ENCODE results near the gene FGF2. TPM values are rescaled to one million over a fixed set of nuclear protein-coding genes. Genes with fewer than 3 reads are reported as not detected.

The FGF2 gene
- total RNA-seq, 1 experiment from 2014 or later, result 3.8 TPM

DNA sequence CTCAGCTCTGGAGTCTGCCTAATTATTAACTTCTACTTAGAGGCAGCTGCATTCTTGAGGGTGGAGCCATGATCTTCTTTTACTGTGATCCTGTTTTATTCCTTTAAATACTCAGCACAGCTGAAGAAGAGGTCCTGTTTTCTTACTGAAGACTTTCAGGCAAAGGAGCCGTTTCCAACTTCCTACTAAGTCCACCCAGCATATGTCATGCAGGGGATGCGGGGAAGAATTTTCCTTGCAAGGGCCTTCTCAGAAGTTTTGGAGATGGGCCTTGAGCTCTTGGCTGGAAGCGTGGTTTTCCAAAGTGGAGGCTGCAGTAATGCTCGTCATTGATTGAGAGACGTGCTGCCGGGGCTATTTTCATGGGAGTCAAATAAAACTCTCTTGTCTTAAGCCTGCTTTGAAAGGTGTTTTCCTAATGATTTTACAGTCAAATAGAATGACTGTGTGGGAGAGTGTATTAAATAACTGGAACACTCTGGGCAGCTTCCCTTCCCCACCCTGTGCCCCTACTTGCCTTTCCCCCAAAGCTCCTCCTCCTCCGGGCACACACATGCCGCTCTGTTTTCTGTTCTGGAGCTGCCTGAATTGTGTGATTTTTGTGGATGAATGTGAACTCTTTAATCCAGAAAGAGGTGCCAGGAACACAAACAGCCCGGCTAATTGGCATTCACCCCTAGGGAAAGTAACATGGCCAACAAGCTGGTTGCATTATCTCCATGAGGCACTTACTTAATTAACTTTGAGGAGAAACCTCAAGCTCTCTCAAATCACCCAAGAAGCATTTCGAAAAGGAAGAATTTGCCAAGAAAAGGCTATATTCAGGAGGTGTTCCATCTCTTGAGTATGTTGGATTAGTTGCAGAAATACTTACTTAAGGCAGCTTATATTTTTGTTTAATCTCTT, 28.1 kb downstream of the FGF2 start:
- no peaks in the 10 kb centered on the region for H3K79me2 ChIP-seq (ENCODE audit: insufficient read depth, low read length)
- ChIA-PET POLR2A (no interaction called here), RAD21 (ENCODE audit: low non-redundant PET in 1 of 2, low total read pairs in 2 of 2, uncharacterized antibody in 2 of 2, unreplicated experiment in 2 of 2) (no interaction called here), CTCF (no interaction called here)
- no peak for DNase-seq (ENCODE audit: low read depth, low spot score)
- H3K4me2 ChIP-seq (ENCODE audit: low read length), result no peak overlapping the region
- no peaks in the 10 kb centered on the region for H4K20me1 ChIP-seq (ENCODE audit: insufficient read depth)
- intact Hi-C loops (cut with micrococcal nuclease), result no loop called here
- no peak overlapping the region for H3K27ac ChIP-seq (ENCODE audit: low read depth, low read length)
- ATAC-seq, result no peak
- no peaks in the 10 kb centered on the region for H3K9me2 ChIP-seq (ENCODE audit: insufficient read depth)
- H3K4me3 ChIP-seq (replicated peaks in 1 of 2; ENCODE audit: low read depth in 1 of 2, low read length in 2 of 2), result no peak overlapping the region
- H3K9ac ChIP-seq (ENCODE audit: low read length), result no peak overlapping the region
- H2AFZ ChIP-seq (ENCODE audit: low read depth, low read length, poor library complexity, severe bottlenecking), result no peak overlapping the region
- BruUV-seq (replicated peaks), result no TSS peak
- no peak for TF ChIP-seq SP1 (IDR thresholded peaks at IDR 0.05; ENCODE audit: low read depth)
- TF ChIP-seq RAD21 (IDR thresholded peaks at IDR 0.05; ENCODE audit: low read depth), result no peak
- TF ChIP-seq POLR2A (IDR thresholded peaks at IDR 0.05; ENCODE audit: borderline replicate concordance, extremely low read depth, insufficient read depth, insufficient read length), result no peak
- TF ChIP-seq, protein P1, sequence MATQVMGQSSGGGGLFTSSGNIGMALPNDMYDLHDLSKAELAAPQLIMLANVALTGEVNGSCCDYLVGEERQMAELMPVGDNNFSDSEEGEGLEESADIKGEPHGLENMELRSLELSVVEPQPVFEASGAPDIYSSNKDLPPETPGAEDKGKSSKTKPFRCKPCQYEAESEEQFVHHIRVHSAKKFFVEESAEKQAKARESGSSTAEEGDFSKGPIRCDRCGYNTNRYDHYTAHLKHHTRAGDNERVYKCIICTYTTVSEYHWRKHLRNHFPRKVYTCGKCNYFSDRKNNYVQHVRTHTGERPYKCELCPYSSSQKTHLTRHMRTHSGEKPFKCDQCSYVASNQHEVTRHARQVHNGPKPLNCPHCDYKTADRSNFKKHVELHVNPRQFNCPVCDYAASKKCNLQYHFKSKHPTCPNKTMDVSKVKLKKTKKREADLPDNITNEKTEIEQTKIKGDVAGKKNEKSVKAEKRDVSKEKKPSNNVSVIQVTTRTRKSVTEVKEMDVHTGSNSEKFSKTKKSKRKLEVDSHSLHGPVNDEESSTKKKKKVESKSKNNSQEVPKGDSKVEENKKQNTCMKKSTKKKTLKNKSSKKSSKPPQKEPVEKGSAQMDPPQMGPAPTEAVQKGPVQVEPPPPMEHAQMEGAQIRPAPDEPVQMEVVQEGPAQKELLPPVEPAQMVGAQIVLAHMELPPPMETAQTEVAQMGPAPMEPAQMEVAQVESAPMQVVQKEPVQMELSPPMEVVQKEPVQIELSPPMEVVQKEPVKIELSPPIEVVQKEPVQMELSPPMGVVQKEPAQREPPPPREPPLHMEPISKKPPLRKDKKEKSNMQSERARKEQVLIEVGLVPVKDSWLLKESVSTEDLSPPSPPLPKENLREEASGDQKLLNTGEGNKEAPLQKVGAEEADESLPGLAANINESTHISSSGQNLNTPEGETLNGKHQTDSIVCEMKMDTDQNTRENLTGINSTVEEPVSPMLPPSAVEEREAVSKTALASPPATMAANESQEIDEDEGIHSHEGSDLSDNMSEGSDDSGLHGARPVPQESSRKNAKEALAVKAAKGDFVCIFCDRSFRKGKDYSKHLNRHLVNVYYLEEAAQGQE (IDR thresholded peaks at IDR 0.05; ENCODE audit: low read depth), result no peak
- TF ChIP-seq, protein P2, sequence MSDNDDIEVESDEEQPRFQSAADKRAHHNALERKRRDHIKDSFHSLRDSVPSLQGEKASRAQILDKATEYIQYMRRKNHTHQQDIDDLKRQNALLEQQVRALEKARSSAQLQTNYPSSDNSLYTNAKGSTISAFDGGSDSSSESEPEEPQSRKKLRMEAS (IDR thresholded peaks at IDR 0.05), result no peak
- TF ChIP-seq SIN3A (IDR thresholded peaks at IDR 0.05; ENCODE audit: low read depth), result no peak
- TF ChIP-seq, protein P3, sequence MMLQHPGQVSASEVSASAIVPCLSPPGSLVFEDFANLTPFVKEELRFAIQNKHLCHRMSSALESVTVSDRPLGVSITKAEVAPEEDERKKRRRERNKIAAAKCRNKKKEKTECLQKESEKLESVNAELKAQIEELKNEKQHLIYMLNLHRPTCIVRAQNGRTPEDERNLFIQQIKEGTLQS (IDR thresholded peaks at IDR 0.05), result no peak
- TF ChIP-seq YY1 (IDR thresholded peaks at IDR 0.05; ENCODE audit: extremely low read depth, insufficient replicate concordance, low read depth, low read length), result no peak
- no peak for TF ChIP-seq ZNF274 (IDR thresholded peaks at IDR 0.05; ENCODE audit: low read depth, low read length)
- no peak for TF ChIP-seq CBX3 (IDR thresholded peaks at IDR 0.05; ENCODE audit: low read depth)
- TF ChIP-seq CEBPB (IDR thresholded peaks at IDR 0.05; ENCODE audit: low read depth), result no peak
- no peaks in the 10 kb centered on the region for H3K9me3 ChIP-seq (ENCODE audit: control insufficient read depth in 1 of 2, insufficient read depth in 1 of 2, low read depth in 1 of 2, low read length in 2 of 2)
- H3K27me3 ChIP-seq (ENCODE audit: insufficient read depth, low read length), result no peaks in the 10 kb centered on the region; the same call in 1 of the 2 replicates
- no peaks in the 10 kb centered on the region for H3K4me1 ChIP-seq (ENCODE audit: control insufficient read depth in 1 of 2, insufficient read depth in 2 of 2, low read length in 2 of 2)
- no peaks in the 10 kb centered on the region for H3K36me3 ChIP-seq (ENCODE audit: control insufficient read depth in 1 of 2, insufficient read depth in 2 of 2, low read length in 2 of 2)

Measured in HCT116 (cell line).